Upper lobe of left lung (tissue), 6 donors: ENCODE data around the gene DPP9. TPM values are rescaled to one million over a fixed set of nuclear protein-coding genes. Genes with fewer than 3 reads are reported as not detected.

ENCODE experiments used
- ATAC-seq, 2 donors: fragments of 200-7000 bp; cut with Tn5 transposase; one replicate each; pipeline ENCODE4 v1.9.1; 2022; ENCODE audit warnings: mild to moderate bottlenecking in 2 of 2, moderate library complexity in 2 of 2; ENCODE audit not compliant: low FRiP score in 2 of 2
- DNase-seq, 2 donors: peaks; one replicate each; pipeline ENCODE4 v3.0.0-alpha.2; 2019 to 2020
- H3K27ac ChIP-seq, 4 donors: fragments of 200-600 bp; sonication (generic); one replicate each; pipeline ENCODE4 v1.5.1; 2016 to 2019
- H3K27me3 ChIP-seq, 4 donors: fragments of 200-600 bp; sonication (generic); one replicate each; pipeline ENCODE4 v1.5.1; 2017 to 2019
- H3K36me3 ChIP-seq, 4 donors: fragments of 200-600 bp; sonication (generic); one replicate each; pipeline ENCODE4 v1.5.1; 2016 to 2019
- H3K4me1 ChIP-seq, 4 donors: fragments of 200-600 bp; sonication (generic); one replicate each; pipeline ENCODE4 v1.5.1; 2018 to 2019
- H3K4me3 ChIP-seq, 4 donors: fragments of 200-600 bp; sonication (generic); one replicate each; pipeline ENCODE4 v1.5.1; 2017 to 2019; ENCODE audit warnings: mild to moderate bottlenecking in 2 of 4, moderate library complexity in 1 of 4
- H3K9me3 ChIP-seq, 4 donors: fragments of 200-600 bp; sonication (generic); one replicate each; pipeline ENCODE4 v1.5.1; 2018 to 2019
- CTCF ChIP-seq, 6 experiments: fragments of 450-650 bp in 4 of 6; fragments of 200-600 bp in 2 of 6; sonication (generic) in 2 of 6; IDR thresholded peaks; one replicate each; pipeline ENCODE4 v1.5.1; 2016 to 2019; ENCODE audit warnings: antibody characterized with exemption in 6 of 6
- EP300 ChIP-seq, 4 donors: sonication (generic); formaldehyde crosslinking; IDR thresholded peaks; one replicate each; pipeline ENCODE4 v1.5.1; 2017; ENCODE audit warnings: antibody characterized with exemption in 4 of 4, control low read depth in 2 of 4
- POLR2A ChIP-seq, 4 donors: fragments of 450-650 bp; IDR thresholded peaks; one replicate each; pipeline ENCODE4 v1.5.1; 2016 to 2017; ENCODE audit warnings: antibody characterized with exemption in 4 of 4, mild to moderate bottlenecking in 2 of 4
- POLR2AphosphoS5 ChIP-seq, 2 donors: sonication (generic); formaldehyde crosslinking; IDR thresholded peaks; one replicate each; pipeline ENCODE4 v1.5.1; 2017; ENCODE audit warnings: antibody characterized with exemption in 2 of 2
- WGBS, 2 donors: methylation state at CpG; one replicate each; pipeline ENCODE4 v1.1.5; 2017 to 2018; 5-methylcytosine and 5-hydroxymethylcytosine counted together
- total RNA-seq, 6 donors: library from RNA; depleted of rRNA in 4 of 6; stranded (reverse); fragments of >200 nt in 4 of 6; gene quantifications; one replicate each; pipeline versions ENCODE4 v1.1.0 to v1.2.1, GENCODE V29; 2016 to 2021
- donor health status: DM: no; HTN: no; CAD: no; lungs with moderate emphysema.
- donor health status: DM: no; HTN: yes; CAD: no; lungs with severe emphysema.

Gene DPP9
- total RNA-seq, 6 donors from 2014 or later, result 55.1 to 255 (median 89.0) TPM

- TF ChIP-seq POLR2AphosphoS5 (IDR thresholded peaks at IDR 0.05), result no peak
- no peak for TF ChIP-seq CTCF (IDR thresholded peaks at IDR 0.05)
- no peak for TF ChIP-seq POLR2A (IDR thresholded peaks at IDR 0.05)
- TF ChIP-seq EP300 (IDR thresholded peaks at IDR 0.05), result no peak
- Histone ChIP-seq H3K4me1 (peaks cover 26 to 59% (median 30%) of the 10 kb centered on the region in 4 donors), H3K4me3 (no peak overlapping the region), H3K27me3 (no peaks in the 10 kb centered on the region), H3K36me3 (peaks cover 19 to 79% (median 51%) of the 10 kb centered on the region in 4 donors), H3K27ac (peak overlapping the region in 2 of 4 donors; percentile 73 to 83), H3K9me3 (no peaks in the 10 kb centered on the region)
- no peak for DNase-seq
- WGBS, 2 donors, result 63 to 81% methylated on average over 11 to 19 of the region's 19 CpGs
- no peak for ATAC-seq
Measured at GRCh38 chr19:4705413-4706131, 18.1 kb downstream of the DPP9 start.

- DNase-seq (peak in 1 of 2 donors; percentile 79), ATAC-seq (peak; percentile 14 to 68)
- no peaks in the 10 kb centered on the region for H3K9me3 ChIP-seq
- H3K4me3 ChIP-seq, result no peak overlapping the region
- no peak for TF ChIP-seq CTCF (IDR thresholded peaks at IDR 0.05)
- TF ChIP-seq POLR2AphosphoS5 (IDR thresholded peaks at IDR 0.05), result no peak
- no peak for TF ChIP-seq POLR2A (IDR thresholded peaks at IDR 0.05)
- TF ChIP-seq EP300 (IDR thresholded peaks at IDR 0.05), result no peak
- H3K4me1 ChIP-seq, result peaks cover 16 to 49% (median 20%) of the 10 kb centered on the region in 4 donors
- H3K27me3 ChIP-seq, result no peaks in the 10 kb centered on the region
- peak overlapping the region; percentile 18 to 83 (median 63) for H3K27ac ChIP-seq
- peaks cover 30 to 79% (median 55%) of the 10 kb centered on the region in 4 donors for H3K36me3 ChIP-seq
- WGBS, 2 donors, result 74 to 79% methylated on average over 3 to 9 of the region's 9 CpGs
Measured at GRCh38 chr19:4704317-4704673, 19.3 kb downstream of the DPP9 start.

- ATAC-seq (no peak), DNase-seq (peak in 1 of 2 donors; percentile 72)
- TF ChIP-seq CTCF (IDR thresholded peaks at IDR 0.05) (no peak), POLR2A (IDR thresholded peaks at IDR 0.05) (no peak), EP300 (IDR thresholded peaks at IDR 0.05) (no peak), POLR2AphosphoS5 (IDR thresholded peaks at IDR 0.05) (no peak)
Measured at GRCh38 chr19:4703671-4704316, 19.8 kb downstream of the DPP9 start.

GRCh38 chr19:4702764-4703163 is 20.9 kb downstream of the DPP9 start:
- WGBS, 2 donors, result 91 to 92% methylated on average over 9 of the region's 11 CpGs
- Histone ChIP-seq H3K27ac (peak overlapping the region in 2 of 4 donors; percentile 19 to 43), H3K4me1 (peaks cover 8 to 42% (median 15%) of the 10 kb centered on the region in 4 donors), H3K4me3 (no peak overlapping the region), H3K27me3 (no peaks in the 10 kb centered on the region), H3K36me3 (peaks cover 30 to 89% (median 68%) of the 10 kb centered on the region in 4 donors), H3K9me3 (no peaks in the 10 kb centered on the region)
- TF ChIP-seq CTCF (IDR thresholded peaks at IDR 0.05), result no peak
- TF ChIP-seq EP300 (IDR thresholded peaks at IDR 0.05), result no peak
- no peak for TF ChIP-seq POLR2AphosphoS5 (IDR thresholded peaks at IDR 0.05)
- no peak for TF ChIP-seq POLR2A (IDR thresholded peaks at IDR 0.05)
- no peak for DNase-seq
- ATAC-seq, result no peak

More at GRCh38 chr19:4703671-4704316, 19.8 kb downstream of the DPP9 start:
- WGBS, 2 donors, result 94 to 95% methylated on average over 14 to 25 of the region's 28 CpGs
- Histone ChIP-seq H3K27ac (peak overlapping the region; percentile 18 to 83 (median 63)), H3K36me3 (peaks cover 30 to 79% (median 58%) of the 10 kb centered on the region in 4 donors), H3K4me1 (peaks cover 16 to 44% (median 19%) of the 10 kb centered on the region in 4 donors), H3K4me3 (no peak overlapping the region), H3K9me3 (no peaks in the 10 kb centered on the region), H3K27me3 (no peaks in the 10 kb centered on the region)
